Stimulated activated CD4-positive, alpha-beta T cell treated with anti-CD3 and anti-CD28 coated beads, Interleukin-2, amount 100 ng/mL, for 48 hours (primary cell): ENCODE measurements around the gene SRGAP2.
"Not testable (repeated sequence)": the region's sequence is repeated elsewhere in the genome, so short reads cannot be mapped to it uniquely, and the experiment has no call there.

Experiments used
- DNase-seq, 2 donors: peaks; one replicate each; pipeline ENCODE4 v3.0.0-alpha.2; 2020

Gene SRGAP2

GRCh38 chr1:206210802-206211201 is 7.5 kb downstream of the SRGAP2 start:
- not testable (repeated sequence) for DNase-seq

- DNase-seq = not testable (repeated sequence)
These were observed 12.5 kb downstream of the SRGAP2 start for GRCh38 chr1:206215600-206216392.

- not testable (repeated sequence) for DNase-seq
These were observed 14.9 kb downstream of the SRGAP2 start for GRCh38 chr1:206218285-206218684.

- not testable (repeated sequence) for DNase-seq
These were observed 15.4 kb downstream of the SRGAP2 start for GRCh38 chr1:206218765-206219164.

- DNase-seq = not testable (repeated sequence)
These were observed 16.4 kb downstream of the SRGAP2 start for GRCh38 chr1:206219514-206220331.

GRCh38 chr1:206220332-206221000 is 17.1 kb downstream of the SRGAP2 start:
- DNase-seq = not testable (repeated sequence)

- DNase-seq = not testable (repeated sequence)
These were observed 18.2 kb downstream of the SRGAP2 start for GRCh38 chr1:206221585-206221984.

GRCh38 chr1:206224190-206224776 is 20.9 kb downstream of the SRGAP2 start:
- not testable (repeated sequence) for DNase-seq

GRCh38 chr1:206225386-206225785 is 22.0 kb downstream of the SRGAP2 start:
- DNase-seq = not testable (repeated sequence)

GRCh38 chr1:206226886-206227285 is 23.5 kb downstream of the SRGAP2 start:
- not testable (repeated sequence) for DNase-seq

- not testable (repeated sequence) for DNase-seq
These were observed 25.9 kb downstream of the SRGAP2 start for GRCh38 chr1:206229286-206229685.

GRCh38 chr1:206231989-206232388 is 28.6 kb downstream of the SRGAP2 start:
- DNase-seq = not testable (repeated sequence)

GRCh38 chr1:206232970-206233645 is 29.8 kb downstream of the SRGAP2 start:
- not testable (repeated sequence) for DNase-seq

- not testable (repeated sequence) for DNase-seq
These were observed 31.0 kb downstream of the SRGAP2 start for GRCh38 chr1:206234189-206234916.

- DNase-seq = not testable (repeated sequence)
These were observed 31.8 kb downstream of the SRGAP2 start for GRCh38 chr1:206235190-206235589.

- DNase-seq = not testable (repeated sequence)
These were observed 36.9 kb downstream of the SRGAP2 start for GRCh38 chr1:206240288-206240687.

- DNase-seq = not testable (repeated sequence)
These were observed 40.0 kb downstream of the SRGAP2 start for GRCh38 chr1:206243335-206243734.

- not testable (repeated sequence) for DNase-seq
These were observed 42.1 kb downstream of the SRGAP2 start for GRCh38 chr1:206245479-206245878.

- not testable (repeated sequence) for DNase-seq
These were observed 43.0 kb downstream of the SRGAP2 start for GRCh38 chr1:206246129-206246886.

- not testable (repeated sequence) for DNase-seq
These were observed 47.8 kb downstream of the SRGAP2 start for GRCh38 chr1:206250953-206251681.
